Measurements from ENCODE around the gene MET. TPM values are rescaled to one million over a fixed set of nuclear protein-coding genes. Genes with fewer than 3 reads are reported as not detected.

The MET gene
- total and polyA plus RNA-seq, 2 donors (not counting 3 experiments of a cell fraction or from before 2014, with no cell fraction given) = 21.1 to 44.5 TPM

DNA sequence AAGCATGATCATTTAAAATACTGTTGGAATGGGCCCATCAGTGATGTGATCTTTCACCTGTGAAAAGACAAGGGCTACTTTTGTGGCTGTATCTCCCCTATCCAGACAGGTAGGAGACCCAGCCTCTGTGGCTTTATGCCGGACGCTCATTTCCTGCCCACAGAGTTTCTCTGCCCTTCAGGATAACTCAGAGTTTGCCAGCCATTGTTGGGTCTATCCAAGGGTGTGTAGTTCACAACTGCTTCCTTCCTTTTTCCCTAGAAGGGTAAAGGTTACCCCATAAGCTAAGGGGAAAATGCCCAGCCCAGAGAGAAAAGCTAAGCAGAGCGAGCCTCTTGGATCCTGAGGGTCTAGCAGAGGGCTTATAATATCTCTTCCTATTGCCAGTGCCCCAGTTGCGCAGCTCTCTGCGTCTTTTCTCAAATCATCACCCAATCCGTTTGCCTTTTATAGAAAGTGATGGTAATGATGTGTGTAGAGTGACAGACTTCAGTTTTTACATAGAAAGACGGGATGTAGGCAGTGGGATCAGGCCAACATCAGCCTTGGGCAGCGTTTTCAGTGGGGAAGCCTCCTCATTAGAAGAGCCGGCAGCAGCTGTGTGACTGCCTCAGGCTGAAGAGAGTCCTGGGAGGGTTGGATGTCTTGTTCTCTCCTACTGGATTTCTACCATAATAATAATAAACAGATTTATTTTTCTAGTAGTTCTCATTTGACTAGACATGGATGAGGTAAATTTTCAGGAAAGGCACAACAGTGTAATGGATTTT, 80.5 kb downstream of the MET start:
- Histone ChIP-seq H3K9me1 (replicated peaks; ENCODE audit: control insufficient read depth, extremely low read depth, insufficient read depth, low read length) (no peaks in the 10 kb centered on the region), H3K79me2 (ENCODE audit: control insufficient read depth, insufficient read depth, low read length) (no peaks in the 10 kb centered on the region), H4K20me1 (replicated peaks; ENCODE audit: control insufficient read depth, extremely low read depth, insufficient read depth, low read length) (no peaks in the 10 kb centered on the region), H3K9me3 (replicated peaks; ENCODE audit: control insufficient read depth, insufficient read depth, low read length) (no peaks in the 10 kb centered on the region), H3K27me3 (ENCODE audit: control insufficient read depth in 2 of 2, insufficient read depth in 2 of 2, low read length in 2 of 2) (no peaks in the 10 kb centered on the region), H3K4me2 (ENCODE audit: insufficient read depth, low read length) (peak overlapping the region; percentile 66), H2AFZ (ENCODE audit: low read depth, low read length) (no peak overlapping the region), H3K9ac (replicated peaks; ENCODE audit: extremely low read depth, insufficient read depth, low read length) (no peak overlapping the region), H3K4me1 (ENCODE audit: control insufficient read depth, extremely low read depth, insufficient read depth, low read length) (peaks cover 19% of the 10 kb centered on the region), H3K27ac (ENCODE audit: insufficient read depth, low read depth, low read length) (no peak overlapping the region), H3K4me3 (replicated peaks in 1 of 3; ENCODE audit: insufficient read depth in 1 of 3, low read depth in 1 of 3, low read length in 3 of 3) (no peak overlapping the region), H3K36me3 (ENCODE audit: control insufficient read depth in 2 of 2, extremely low read depth in 1 of 2, insufficient read depth in 2 of 2, low read length in 2 of 2) (peaks cover 2% of the 10 kb centered on the region in 2 experiments)
- dilution Hi-C loops (cut with MboI; ENCODE audit: extremely low pct_ligation_motif_present, low sequenced_read_pairs) (no loop called here), intact Hi-C loops (cut with micrococcal nuclease) (no loop called here)
- BruUV-seq (replicated peaks) = no TSS peak
- ChIA-PET CTCF (interaction anchor here (0.7 to 2.4 kb wide), 6 partner anchors 10 to 79 kb away, joined by 3 to 7 read pairs (median 4); no protein-coding TSS in a partner anchor), POLR2A (interaction anchor here (0.8 kb wide), 1 partner anchor 15 kb away, joined by 3 read pairs; no protein-coding TSS in a partner anchor)
- DNase-seq (ENCODE audit: low read depth, low spot score) (peak; percentile 60), FAIRE-seq (peak; percentile 38)
- peak; percentile 45 for TF ChIP-seq POLR2AphosphoS5 (IDR thresholded peaks at IDR 0.05; ENCODE audit: insufficient read depth, low read depth, low read length)
- peak; percentile 43 for TF ChIP-seq GATA2 (IDR thresholded peaks at IDR 0.05; ENCODE audit: insufficient read depth, insufficient read length, low read depth, low read length)
- no peak for TF ChIP-seq POLR2A (IDR thresholded peaks at IDR 0.05; ENCODE audit: low read depth, low read length)
- TF ChIP-seq FOS (IDR thresholded peaks at IDR 0.05; ENCODE audit: borderline replicate concordance, insufficient read depth, low read length) = no peak
- TF ChIP-seq EZH2 (IDR thresholded peaks at IDR 0.05; ENCODE audit: borderline replicate concordance, low read depth, low read length, severe bottlenecking) = no peak
- TF ChIP-seq, protein P1, sequence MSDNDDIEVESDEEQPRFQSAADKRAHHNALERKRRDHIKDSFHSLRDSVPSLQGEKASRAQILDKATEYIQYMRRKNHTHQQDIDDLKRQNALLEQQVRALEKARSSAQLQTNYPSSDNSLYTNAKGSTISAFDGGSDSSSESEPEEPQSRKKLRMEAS (IDR thresholded peaks at IDR 0.05; ENCODE audit: insufficient read depth, insufficient read length) = no peak
- TF ChIP-seq JUN (IDR thresholded peaks at IDR 0.05; ENCODE audit: borderline replicate concordance, insufficient read depth, insufficient read length, low read depth) = no peak

Data from endothelial cell of umbilical vein (primary cell).